Endothelial cell of umbilical vein (primary cell): ENCODE results near the gene KRT17.

ENCODE experiments used
- CTCF ChIP-seq, 2 donors: IDR thresholded peaks; 1 replicate in 1 of 2; 2 replicates in 1 of 2; pipeline ENCODE4 v1.5.1; 2011; ENCODE audit warnings: low read length in 2 of 2, mild to moderate bottlenecking in 2 of 2, moderate library complexity in 2 of 2, control low read depth in 1 of 2, inconsistent platforms in 1 of 2, low read depth in 1 of 2; ENCODE audit not compliant: insufficient read depth in 1 of 2; ENCODE audit errors: extremely low read depth in 1 of 2
- EZH2 ChIP-seq: IDR thresholded peaks from 2 replicates; pipeline ENCODE4 v1.6.1; 2012; ENCODE audit warnings: borderline replicate concordance, low read depth, mild to moderate bottlenecking, moderate library complexity, low read length, inconsistent platforms; ENCODE audit not compliant: severe bottlenecking
- GATA2 ChIP-seq: IDR thresholded peaks from 2 replicates; pipeline ENCODE4 v1.7.0; 2011; ENCODE audit warnings: low read depth, mild to moderate bottlenecking, moderate library complexity, mixed read lengths, low read length; ENCODE audit not compliant: insufficient read length, insufficient read depth
- MYC ChIP-seq: IDR thresholded peaks from one replicate; pipeline ENCODE4 v1.6.1; 2011; ENCODE audit warnings: mild to moderate bottlenecking, low read depth, low read length
- POLR2A ChIP-seq: IDR thresholded peaks from 2 replicates; pipeline ENCODE4 v1.6.1; 2012; ENCODE audit warnings: low read depth, mild to moderate bottlenecking, control low read depth, low read length
- POLR2AphosphoS5 ChIP-seq: IDR thresholded peaks from 2 replicates; pipeline ENCODE4 v1.6.1; 2012; ENCODE audit warnings: low read depth, mild to moderate bottlenecking, control low read depth, low read length, moderate library complexity; ENCODE audit not compliant: insufficient read depth

DNA sequence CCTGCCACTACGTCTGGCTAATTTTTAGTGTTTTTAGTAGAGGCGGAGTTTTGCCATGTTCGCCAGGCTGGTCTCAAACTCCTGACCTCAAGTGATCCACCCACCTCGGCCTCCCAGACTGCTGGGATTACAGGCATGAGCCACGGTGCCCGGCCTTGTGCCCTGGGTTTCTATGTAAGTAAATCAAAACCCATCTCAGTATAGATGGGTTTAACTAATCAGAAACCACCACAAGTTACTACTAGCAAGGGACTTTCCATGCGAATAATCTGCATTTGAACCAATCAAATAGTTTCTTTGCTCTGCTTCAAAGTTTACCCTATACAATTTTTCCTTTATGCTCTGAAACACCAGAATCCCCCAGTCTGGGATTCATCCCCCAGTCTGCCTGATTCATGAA lies 47.8 kb upstream of the KRT17 start:
- TF ChIP-seq CTCF (IDR thresholded peaks at IDR 0.05; ENCODE audit: extremely low read depth in 1 of 2, insufficient read depth in 1 of 2, low read depth in 1 of 2, low read length in 2 of 2): no peak
- no peak for TF ChIP-seq GATA2
- TF ChIP-seq POLR2A: no peak
- TF ChIP-seq MYC: no peak
- TF ChIP-seq EZH2: no peak
- TF ChIP-seq POLR2AphosphoS5: no peak
